GM21528 (cell line): Measurements from ENCODE around the gene AKAP10.
"Not testable (repeated sequence)": the region's sequence is repeated elsewhere in the genome, so short reads cannot be mapped to it uniquely, and the experiment has no call there.

Experiments used
- ATAC-seq: cut with Tn5 transposase; IDR thresholded peaks from one replicate; pipeline ENCODE4 v1.9.1; 2021; ENCODE audit warnings: mild to moderate bottlenecking, moderate library complexity; ENCODE audit not compliant: unreplicated experiment, low FRiP score

AKAP10 gene

GRCh38 chr17:19977293-19978208, at the start of gene AKAP10:
TSS of gene AKAP10 (minus strand) at chr17:19977828. CDS start at chr17:19977679, 149 bp downstream.
- peak; percentile 86 for ATAC-seq

- ATAC-seq, result no peak
These were observed 49.3 kb upstream of the AKAP10 start for GRCh38 chr17:20026960-20027359.

- no peak for ATAC-seq
These were observed 45.1 kb upstream of the AKAP10 start for GRCh38 chr17:20022701-20023100.

- not testable (repeated sequence) for ATAC-seq
These were observed 38.9 kb upstream of the AKAP10 start for GRCh38 chr17:20016475-20016992.

- ATAC-seq, result no peak
These were observed 34.4 kb upstream of the AKAP10 start for GRCh38 chr17:20012017-20012536.

- ATAC-seq, result no peak
These were observed 33.3 kb upstream of the AKAP10 start for GRCh38 chr17:20010936-20011335.

GRCh38 chr17:20010099-20010863, 32.7 kb upstream of the AKAP10 start:
- no peak for ATAC-seq

- peak; percentile 92 for ATAC-seq
These were observed 31.9 kb upstream of the AKAP10 start, which contains the start of gene SPECC1 for GRCh38 chr17:20009302-20010098. TSS of gene SPECC1 (plus strand) at chr17:20009359. CDS start at chr17:20096652, 87,293 bp downstream.

- peak; percentile 33 for ATAC-seq
These were observed 31.3 kb upstream of the AKAP10 start for GRCh38 chr17:20009052-20009301.

GRCh38 chr17:20008242-20009051, 30.8 kb upstream of the AKAP10 start:
- peak; percentile 24 for ATAC-seq

GRCh38 chr17:19996502-19996901, 18.9 kb upstream of the AKAP10 start:
- no peak for ATAC-seq

- ATAC-seq, result no peak
These were observed 18.5 kb upstream of the AKAP10 start for GRCh38 chr17:19996086-19996485.

GRCh38 chr17:19992803-19993713, 15.4 kb upstream of the AKAP10 start:
- ATAC-seq, result peak; percentile 82

- ATAC-seq, result no peak
These were observed 13.7 kb upstream of the AKAP10 start for GRCh38 chr17:19991252-19991885.

GRCh38 chr17:19987897-19988296, 10.3 kb upstream of the AKAP10 start:
- no peak for ATAC-seq

GRCh38 chr17:19986941-19987861, 9.6 kb upstream of the AKAP10 start:
- no peak for ATAC-seq
